MM.1S (cell line): ENCODE data around the gene ATP6V0B.

Experiments
- EZH2 ChIP-seq: fragments of 300-600 bp; sonication (generic); optimal IDR thresholded peaks from 2 replicates; pipeline ENCODE3; 2017; ENCODE audit warnings: low read depth, mild to moderate bottlenecking, antibody characterized with exemption, low read length, mixed read lengths
- EZH2phosphoT487 ChIP-seq: fragments of 300-600 bp; sonication (generic); IDR thresholded peaks from 2 replicates; pipeline ENCODE4 v1.6.1; 2018; ENCODE audit warnings: antibody characterized with exemption, low read length
- TF ChIP-seq, protein P1 (sequence below): fragments of 300-600 bp; sonication (generic); IDR thresholded peaks from 2 replicates; pipeline ENCODE4 v1.5.1; 2016; ENCODE audit warnings: antibody characterized with exemption, low read length, mixed read lengths

- TF ChIP-seq EZH2phosphoT487 (no peak), EZH2 (no peak)
- TF ChIP-seq, protein P1, sequence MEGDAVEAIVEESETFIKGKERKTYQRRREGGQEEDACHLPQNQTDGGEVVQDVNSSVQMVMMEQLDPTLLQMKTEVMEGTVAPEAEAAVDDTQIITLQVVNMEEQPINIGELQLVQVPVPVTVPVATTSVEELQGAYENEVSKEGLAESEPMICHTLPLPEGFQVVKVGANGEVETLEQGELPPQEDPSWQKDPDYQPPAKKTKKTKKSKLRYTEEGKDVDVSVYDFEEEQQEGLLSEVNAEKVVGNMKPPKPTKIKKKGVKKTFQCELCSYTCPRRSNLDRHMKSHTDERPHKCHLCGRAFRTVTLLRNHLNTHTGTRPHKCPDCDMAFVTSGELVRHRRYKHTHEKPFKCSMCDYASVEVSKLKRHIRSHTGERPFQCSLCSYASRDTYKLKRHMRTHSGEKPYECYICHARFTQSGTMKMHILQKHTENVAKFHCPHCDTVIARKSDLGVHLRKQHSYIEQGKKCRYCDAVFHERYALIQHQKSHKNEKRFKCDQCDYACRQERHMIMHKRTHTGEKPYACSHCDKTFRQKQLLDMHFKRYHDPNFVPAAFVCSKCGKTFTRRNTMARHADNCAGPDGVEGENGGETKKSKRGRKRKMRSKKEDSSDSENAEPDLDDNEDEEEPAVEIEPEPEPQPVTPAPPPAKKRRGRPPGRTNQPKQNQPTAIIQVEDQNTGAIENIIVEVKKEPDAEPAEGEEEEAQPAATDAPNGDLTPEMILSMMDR = no peak
These were observed 52.6 kb downstream of the ATP6V0B start for GRCh38 chr1:44027320-44027719.
